ENCODE measurements around the gene MYO5A. TPM values are rescaled to one million over a fixed set of nuclear protein-coding genes. Genes with fewer than 3 reads are reported as not detected.
"Not testable (repeated sequence)": the region's sequence is repeated elsewhere in the genome, so short reads cannot be mapped to it uniquely, and the experiment has no call there.

The MYO5A gene
- total and polyA plus RNA-seq, 9 of the 15 experiments (the other 6 are each of a cell fraction or from before 2014, with no cell fraction given): 0.03 to 0.82 (median 0.40) TPM

DNA sequence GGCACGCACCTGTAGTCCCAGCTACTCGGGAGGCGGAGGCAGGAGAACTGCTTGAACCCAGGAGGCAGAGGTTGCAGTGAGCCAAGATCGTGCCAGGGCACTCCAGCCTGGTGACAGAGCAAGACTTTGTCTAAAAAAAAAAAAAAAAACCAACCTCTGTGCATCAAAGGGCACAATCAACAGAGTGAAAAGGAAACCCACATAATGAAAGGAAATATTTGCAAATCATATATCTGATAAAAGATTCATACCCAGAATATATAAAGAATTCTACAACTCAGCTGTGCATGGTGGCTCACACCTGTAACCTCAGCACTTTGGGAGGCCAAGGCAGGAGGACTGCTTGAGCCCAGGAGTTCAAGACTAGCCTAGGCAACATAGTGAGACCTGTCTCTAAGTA is 39.2 kb downstream of the MYO5A start:
- DNase-seq (ENCODE audit: extremely low read depth in 1 of 4, low spot score in 3 of 4); BruUV-seq (replicated peaks); H3K9me3 ChIP-seq (replicated peaks; ENCODE audit: control insufficient read depth, insufficient read depth, low read depth, low read length); H3K9me1 ChIP-seq (ENCODE audit: control insufficient read depth, insufficient read depth, low read length); H3K79me2 ChIP-seq (ENCODE audit: control insufficient read depth, insufficient read depth, low read length); H3K9ac ChIP-seq (ENCODE audit: insufficient read depth in 1 of 2, low read depth in 2 of 2, low read length in 2 of 2); CTCF ChIA-PET (ENCODE audit: low intra/inter-chr PET ratio); H3K27ac ChIP-seq (ENCODE audit: extremely low read depth, low read depth, low read length); H4K20me1 ChIP-seq (replicated peaks; ENCODE audit: control insufficient read depth, insufficient read depth, low read length); H2AFZ ChIP-seq (ENCODE audit: low read depth, low read length); ATAC-seq; FAIRE-seq; H3K36me3 ChIP-seq (ENCODE audit: control insufficient read depth, insufficient read depth, low read length); intact Hi-C loops (cut with micrococcal nuclease); in situ Hi-C loops (cut with MboI); H3K4me3 ChIP-seq; H3K27me3 ChIP-seq (ENCODE audit: control insufficient read depth in 2 of 2, insufficient read depth in 2 of 2, low read length in 2 of 2); H3K4me1 ChIP-seq (replicated peaks in 1 of 2; ENCODE audit: control insufficient read depth in 2 of 2, insufficient read depth in 2 of 2, low read length in 2 of 2); H3K4me2 ChIP-seq (ENCODE audit: insufficient read depth, low read length): not testable (repeated sequence)
- POLR2A ChIA-PET: interaction anchor here (0.6 kb wide), 1 partner anchor 662 kb away, joined by 3 read pairs; no protein-coding TSS in a partner anchor
- 2% methylated on average over 4 of the region's 4 CpGs for WGBS (ENCODE audit: insufficient coverage, low coverage, missing lambda C conversion rate)

DNA sequence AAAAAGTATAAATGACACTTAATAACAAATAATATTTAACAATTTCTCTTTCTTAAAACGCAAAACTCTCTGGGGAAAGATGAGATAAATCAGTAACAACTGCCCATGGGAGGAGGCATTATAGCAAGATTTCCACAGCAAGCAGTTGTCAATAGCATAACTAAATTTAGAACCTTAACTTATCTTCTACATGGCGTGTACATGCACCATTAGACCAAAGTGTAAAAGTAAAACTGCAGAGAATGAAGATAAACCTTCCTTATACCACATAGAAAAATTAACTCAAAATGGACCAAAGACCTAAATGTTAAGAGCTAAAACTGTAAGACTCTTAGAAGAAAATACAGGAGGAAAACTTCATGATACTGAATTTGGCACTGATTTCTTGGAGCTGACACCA is 39.9 kb downstream of the MYO5A start:
- Histone ChIP-seq H3K4me1 (replicated peaks in 1 of 2; ENCODE audit: control insufficient read depth in 2 of 2, insufficient read depth in 2 of 2, low read length in 2 of 2) (no peaks in the 10 kb centered on the region), H2AFZ (ENCODE audit: low read depth, low read length) (no peak overlapping the region), H4K20me1 (replicated peaks; ENCODE audit: control insufficient read depth, insufficient read depth, low read length) (no peaks in the 10 kb centered on the region), H3K27ac (ENCODE audit: extremely low read depth, low read depth, low read length) (no peak overlapping the region), H3K79me2 (ENCODE audit: control insufficient read depth, insufficient read depth, low read length) (no peaks in the 10 kb centered on the region), H3K27me3 (ENCODE audit: control insufficient read depth in 2 of 2, insufficient read depth in 2 of 2, low read length in 2 of 2) (peaks cover 0 to 7% of the 10 kb centered on the region in 2 experiments), H3K4me3 (no peak overlapping the region), H3K4me2 (ENCODE audit: insufficient read depth, low read length) (no peak overlapping the region), H3K9me3 (replicated peaks; ENCODE audit: control insufficient read depth, insufficient read depth, low read depth, low read length) (no peaks in the 10 kb centered on the region), H3K36me3 (ENCODE audit: control insufficient read depth, insufficient read depth, low read length) (no peaks in the 10 kb centered on the region), H3K9me1 (ENCODE audit: control insufficient read depth, insufficient read depth, low read length) (no peaks in the 10 kb centered on the region), H3K9ac (ENCODE audit: insufficient read depth in 1 of 2, low read depth in 2 of 2, low read length in 2 of 2) (no peak overlapping the region)
- FAIRE-seq: no peak
- CTCF ChIA-PET (ENCODE audit: low intra/inter-chr PET ratio): no interaction called here
- POLR2A ChIA-PET: interaction anchor here (0.6 to 1.1 kb wide), 2 partner anchors 9 to 663 kb away, joined by 3 read pairs; no protein-coding TSS in a partner anchor
- WGBS (ENCODE audit: insufficient coverage, low coverage, missing lambda C conversion rate): 0% methylated on average over 2 of the region's 2 CpGs
- intact Hi-C loops (cut with micrococcal nuclease) (no loop called here), in situ Hi-C loops (cut with MboI) (no loop called here)
- no peak for ATAC-seq
- BruUV-seq (replicated peaks): no TSS peak
- no peak for DNase-seq (ENCODE audit: extremely low read depth in 1 of 4, low spot score in 3 of 4)
- TF ChIP-seq ZNF586 (CRISPR knock-in tag; conservative IDR thresholded peaks at IDR 0.05) (no peak), KLF16 (IDR thresholded peaks at IDR 0.05) (no peak), BMI1 (IDR thresholded peaks at IDR 0.05; ENCODE audit: low read length) (no peak), ETV6 (IDR thresholded peaks at IDR 0.05; ENCODE audit: borderline replicate concordance in 1 of 2, low read depth in 2 of 2, low read length in 1 of 2) (no peak), ETV6 (CRISPR knock-in tag; IDR thresholded peaks at IDR 0.05; ENCODE audit: borderline replicate concordance) (no peak), SRSF9 (IDR thresholded peaks at IDR 0.05; ENCODE audit: borderline replicate concordance, low read depth, low read length) (no peak), TBP (optimal IDR thresholded peaks at IDR 0.05; ENCODE audit: low read depth, low read length) (no peak)
- TF ChIP-seq, protein P1, sequence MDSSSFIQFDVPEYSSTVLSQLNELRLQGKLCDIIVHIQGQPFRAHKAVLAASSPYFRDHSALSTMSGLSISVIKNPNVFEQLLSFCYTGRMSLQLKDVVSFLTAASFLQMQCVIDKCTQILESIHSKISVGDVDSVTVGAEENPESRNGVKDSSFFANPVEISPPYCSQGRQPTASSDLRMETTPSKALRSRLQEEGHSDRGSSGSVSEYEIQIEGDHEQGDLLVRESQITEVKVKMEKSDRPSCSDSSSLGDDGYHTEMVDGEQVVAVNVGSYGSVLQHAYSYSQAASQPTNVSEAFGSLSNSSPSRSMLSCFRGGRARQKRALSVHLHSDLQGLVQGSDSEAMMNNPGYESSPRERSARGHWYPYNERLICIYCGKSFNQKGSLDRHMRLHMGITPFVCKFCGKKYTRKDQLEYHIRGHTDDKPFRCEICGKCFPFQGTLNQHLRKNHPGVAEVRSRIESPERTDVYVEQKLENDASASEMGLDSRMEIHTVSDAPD (CRISPR knock-in tag; IDR thresholded peaks at IDR 0.05): no peak
- TF ChIP-seq, protein P2, sequence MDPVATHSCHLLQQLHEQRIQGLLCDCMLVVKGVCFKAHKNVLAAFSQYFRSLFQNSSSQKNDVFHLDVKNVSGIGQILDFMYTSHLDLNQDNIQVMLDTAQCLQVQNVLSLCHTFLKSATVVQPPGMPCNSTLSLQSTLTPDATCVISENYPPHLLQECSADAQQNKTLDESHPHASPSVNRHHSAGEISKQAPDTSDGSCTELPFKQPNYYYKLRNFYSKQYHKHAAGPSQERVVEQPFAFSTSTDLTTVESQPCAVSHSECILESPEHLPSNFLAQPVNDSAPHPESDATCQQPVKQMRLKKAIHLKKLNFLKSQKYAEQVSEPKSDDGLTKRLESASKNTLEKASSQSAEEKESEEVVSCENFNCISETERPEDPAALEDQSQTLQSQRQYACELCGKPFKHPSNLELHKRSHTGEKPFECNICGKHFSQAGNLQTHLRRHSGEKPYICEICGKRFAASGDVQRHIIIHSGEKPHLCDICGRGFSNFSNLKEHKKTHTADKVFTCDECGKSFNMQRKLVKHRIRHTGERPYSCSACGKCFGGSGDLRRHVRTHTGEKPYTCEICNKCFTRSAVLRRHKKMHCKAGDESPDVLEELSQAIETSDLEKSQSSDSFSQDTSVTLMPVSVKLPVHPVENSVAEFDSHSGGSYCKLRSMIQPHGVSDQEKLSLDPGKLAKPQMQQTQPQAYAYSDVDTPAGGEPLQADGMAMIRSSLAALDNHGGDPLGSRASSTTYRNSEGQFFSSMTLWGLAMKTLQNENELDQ (CRISPR knock-in tag; IDR thresholded peaks at IDR 0.05; ENCODE audit: borderline replicate concordance): no peak

Measured in K562 (cell line).